Endothelial cell of umbilical vein (primary cell): Measurements from ENCODE around the gene USP30. TPM values are rescaled to one million over a fixed set of nuclear protein-coding genes. Genes with fewer than 3 reads are reported as not detected.

Experiments
- BruUV-seq: library from RNA; stranded (reverse); fragments of 400-500 nt; replicated peaks from 2 replicates; lab custom pipeline; 2021; lab: Mats Ljungman, UMichigan
- CTCF ChIA-PET: fragments of 300-600, 350-600 bp; sonication (Branson Sonifier 250); formaldehyde crosslinking; loops from one replicate; lab custom pipeline; 2021; ENCODE audit warnings: antibody characterized with exemption, inconsistent platforms; lab: Charles Lee
- POLR2A ChIA-PET: fragments of 300-600, 350-600 bp; sonication (Branson Sonifier 250); formaldehyde crosslinking; loops from one replicate; lab custom pipeline; 2021; ENCODE audit warnings: antibody characterized with exemption, inconsistent platforms; lab: Charles Lee
- DNase-seq: peaks from one replicate; pipeline ENCODE4 v3.0.0-alpha.2; 2011; ENCODE audit warnings: low read depth, low spot score
- FAIRE-seq: peaks from 2 replicates; lab custom pipeline; 2011; peaks lifted over from hg19 to GRCh38; lab: Jason Lieb, UNC
- H2AFZ ChIP-seq: 2 replicates; pipeline ENCODE4 v1.6.0; 2012; ENCODE audit warnings: low read depth, low read length, control low read depth, inconsistent platforms
- H3K27ac ChIP-seq: 2 replicates; pipeline ENCODE4 v1.5.1; 2011; ENCODE audit warnings: low read depth, mild to moderate bottlenecking, control low read depth, low read length, moderate library complexity; ENCODE audit not compliant: insufficient read depth
- H3K27me3 ChIP-seq, 2 experiments: 2 replicates each; pipeline versions ENCODE4 v1.6.0 to v1.6.1; 2011; ENCODE audit warnings: low read length in 2 of 2, mixed read lengths in 1 of 2; ENCODE audit not compliant: control insufficient read depth in 2 of 2, insufficient read depth in 2 of 2
- H3K36me3 ChIP-seq, 2 experiments: 2 replicates in 1 of 2; 3 replicates in 1 of 2; pipeline ENCODE4 v1.5.1; 2011; ENCODE audit warnings: low read length in 2 of 2, mild to moderate bottlenecking in 1 of 2, moderate library complexity in 1 of 2; ENCODE audit not compliant: control insufficient read depth in 2 of 2, insufficient read depth in 2 of 2; ENCODE audit errors: extremely low read depth in 1 of 2
- H3K4me1 ChIP-seq: 3 replicates; pipeline ENCODE4 v1.5.1; 2011; ENCODE audit warnings: mild to moderate bottlenecking, low read length; ENCODE audit not compliant: control insufficient read depth, insufficient read depth; ENCODE audit errors: extremely low read depth
- H3K4me2 ChIP-seq: 2 replicates; pipeline ENCODE4 v1.6.1; 2011; ENCODE audit warnings: low read length, control low read depth, mixed read lengths; ENCODE audit not compliant: insufficient read depth
- H3K4me3 ChIP-seq, 3 experiments: fragments of 200-600 bp in 1 of 3; sonication (generic), shearing (Covaris generic) in 1 of 3; replicated peaks in 1 of 3; 2 replicates each; pipeline ENCODE4 v1.5.1; 2011 to 2016; ENCODE audit warnings: control low read depth in 3 of 3, low read length in 3 of 3, mild to moderate bottlenecking in 2 of 3, inconsistent platforms in 1 of 3, low read depth in 1 of 3, moderate library complexity in 1 of 3; ENCODE audit not compliant: insufficient read depth in 1 of 3
- H3K79me2 ChIP-seq: 2 replicates; pipeline ENCODE4 v1.6.0; 2012; ENCODE audit warnings: low read length, inconsistent platforms; ENCODE audit not compliant: control insufficient read depth, insufficient read depth
- H3K9ac ChIP-seq: replicated peaks from 2 replicates; pipeline ENCODE3; 2011; ENCODE audit warnings: low read length, control low read depth; ENCODE audit not compliant: insufficient read depth; ENCODE audit errors: extremely low read depth
- H3K9me1 ChIP-seq: replicated peaks from 3 replicates; pipeline ENCODE4 v1.6.0; 2011; ENCODE audit warnings: mild to moderate bottlenecking, low read length; ENCODE audit not compliant: control insufficient read depth, insufficient read depth; ENCODE audit errors: extremely low read depth
- H3K9me3 ChIP-seq: replicated peaks from 2 replicates; pipeline ENCODE4 v1.5.1; 2012; ENCODE audit warnings: low read length, inconsistent platforms; ENCODE audit not compliant: control insufficient read depth, insufficient read depth
- H4K20me1 ChIP-seq: replicated peaks from 2 replicates; pipeline ENCODE3; 2011; ENCODE audit warnings: mild to moderate bottlenecking, low read length; ENCODE audit not compliant: control insufficient read depth, insufficient read depth; ENCODE audit errors: extremely low read depth
- EZH2 ChIP-seq: IDR thresholded peaks from 2 replicates; pipeline ENCODE4 v1.6.1; 2012; ENCODE audit warnings: borderline replicate concordance, low read depth, mild to moderate bottlenecking, moderate library complexity, low read length, inconsistent platforms; ENCODE audit not compliant: severe bottlenecking
- FOS ChIP-seq: IDR thresholded peaks from 2 replicates; pipeline ENCODE4 v1.6.1; 2011; ENCODE audit warnings: mild to moderate bottlenecking, low read length, moderate library complexity, borderline replicate concordance; ENCODE audit not compliant: insufficient read depth
- GATA2 ChIP-seq: IDR thresholded peaks from 2 replicates; pipeline ENCODE4 v1.7.0; 2011; ENCODE audit warnings: low read depth, mild to moderate bottlenecking, moderate library complexity, mixed read lengths, low read length; ENCODE audit not compliant: insufficient read length, insufficient read depth
- JUN ChIP-seq: IDR thresholded peaks from 2 replicates; pipeline ENCODE4 v1.6.1; 2011; ENCODE audit warnings: borderline replicate concordance, low read depth; ENCODE audit not compliant: insufficient read length, insufficient read depth
- MYC ChIP-seq: IDR thresholded peaks from one replicate; pipeline ENCODE4 v1.6.1; 2011; ENCODE audit warnings: mild to moderate bottlenecking, low read depth, low read length
- POLR2A ChIP-seq: IDR thresholded peaks from 2 replicates; pipeline ENCODE4 v1.6.1; 2012; ENCODE audit warnings: low read depth, mild to moderate bottlenecking, control low read depth, low read length
- POLR2AphosphoS5 ChIP-seq: IDR thresholded peaks from 2 replicates; pipeline ENCODE4 v1.6.1; 2012; ENCODE audit warnings: low read depth, mild to moderate bottlenecking, control low read depth, low read length, moderate library complexity; ENCODE audit not compliant: insufficient read depth
- dilution Hi-C: fragments of 300-500 bp; cut with MboI; formaldehyde crosslinking; loops from one replicate; pipeline ENCODE4 v1.15.0; 2019; ENCODE audit warnings: low sequenced_read_pairs; ENCODE audit not compliant: extremely low pct_ligation_motif_present
- intact Hi-C: fragments of 100-400 bp; cut with micrococcal nuclease; formaldehyde crosslinking; loops from one replicate; pipeline ENCODE4 v1.10.0; 2022
- polyA plus RNA-seq, 4 experiments: library from polyadenylated mRNA; depleted of rRNA in 3 of 4; stranded (reverse) in 3 of 4; unstranded in 1 of 4; fragments of >200 nt; gene quantifications; 2 replicates each; pipeline versions ENCODE4 v1.2.1 to v1.2.3, GENCODE V29; 2011 to 2012; ENCODE audit warnings: missing spikeins in 1 of 4
- total RNA-seq: library from RNA; stranded (reverse); gene quantifications from 2 replicates; pipeline ENCODE4 v1.2.3, GENCODE V29; 2021
- TF ChIP-seq, protein P1 (sequence below): IDR thresholded peaks from 2 replicates; pipeline ENCODE4 v1.6.1; 2011; ENCODE audit not compliant: insufficient read depth, insufficient read length
- TF ChIP-seq, protein P2 (sequence below), 2 donors: IDR thresholded peaks; 1 replicate in 1 of 2; 2 replicates in 1 of 2; pipeline ENCODE4 v1.5.1; 2011; ENCODE audit warnings: low read length in 2 of 2, mild to moderate bottlenecking in 2 of 2, moderate library complexity in 2 of 2, control low read depth in 1 of 2, inconsistent platforms in 1 of 2, low read depth in 1 of 2; ENCODE audit not compliant: insufficient read depth in 1 of 2; ENCODE audit errors: extremely low read depth in 1 of 2

The USP30 gene
- total and polyA plus RNA-seq, 2 donors (not counting 3 experiments of a cell fraction or from before 2014, with no cell fraction given): 14.2 to 24.3 TPM

DNA sequence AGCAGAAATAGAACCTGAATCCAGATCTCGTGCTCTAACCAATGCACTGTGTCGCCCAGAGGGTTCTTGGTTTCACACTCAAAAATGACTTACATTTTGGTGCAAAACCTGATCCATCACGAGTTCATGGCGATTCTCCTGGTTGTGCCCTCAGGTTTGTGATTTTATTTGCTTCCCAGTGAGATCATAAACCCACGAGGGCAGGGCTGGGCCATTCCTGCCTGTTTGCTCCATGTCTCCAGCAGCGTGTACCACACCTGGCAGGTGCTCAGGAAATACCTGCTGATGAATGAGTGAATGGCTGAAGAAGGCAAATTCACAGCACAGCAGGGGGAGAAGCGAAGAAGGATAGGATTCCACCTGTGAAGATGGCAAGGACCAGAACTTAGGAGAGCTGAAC lies 73.4 kb downstream of the USP30 start:
- Histone ChIP-seq H2AFZ (no peak overlapping the region), H3K36me3 (no peaks in the 10 kb centered on the region), H3K79me2 (no peaks in the 10 kb centered on the region), H3K27me3 (no peaks in the 10 kb centered on the region), H3K4me3 (no peak overlapping the region), H3K4me1 (no peaks in the 10 kb centered on the region), H3K9me3 (no peaks in the 10 kb centered on the region), H3K9ac (no peak overlapping the region), H3K4me2 (no peak overlapping the region), H3K9me1 (no peaks in the 10 kb centered on the region), H4K20me1 (no peaks in the 10 kb centered on the region), H3K27ac (no peak overlapping the region)
- ChIA-PET CTCF (no interaction called here), POLR2A (no interaction called here)
- DNase-seq (no peak), FAIRE-seq (no peak)
- intact Hi-C loops: no loop called here
- BruUV-seq: no TSS peak
- dilution Hi-C loops: no loop called here
- no peak for TF ChIP-seq POLR2AphosphoS5
- no peak for TF ChIP-seq FOS
- TF ChIP-seq MYC: no peak
- no peak for TF ChIP-seq GATA2
- no peak for TF ChIP-seq POLR2A
- TF ChIP-seq, protein P1, sequence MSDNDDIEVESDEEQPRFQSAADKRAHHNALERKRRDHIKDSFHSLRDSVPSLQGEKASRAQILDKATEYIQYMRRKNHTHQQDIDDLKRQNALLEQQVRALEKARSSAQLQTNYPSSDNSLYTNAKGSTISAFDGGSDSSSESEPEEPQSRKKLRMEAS: no peak
- TF ChIP-seq, protein P2, sequence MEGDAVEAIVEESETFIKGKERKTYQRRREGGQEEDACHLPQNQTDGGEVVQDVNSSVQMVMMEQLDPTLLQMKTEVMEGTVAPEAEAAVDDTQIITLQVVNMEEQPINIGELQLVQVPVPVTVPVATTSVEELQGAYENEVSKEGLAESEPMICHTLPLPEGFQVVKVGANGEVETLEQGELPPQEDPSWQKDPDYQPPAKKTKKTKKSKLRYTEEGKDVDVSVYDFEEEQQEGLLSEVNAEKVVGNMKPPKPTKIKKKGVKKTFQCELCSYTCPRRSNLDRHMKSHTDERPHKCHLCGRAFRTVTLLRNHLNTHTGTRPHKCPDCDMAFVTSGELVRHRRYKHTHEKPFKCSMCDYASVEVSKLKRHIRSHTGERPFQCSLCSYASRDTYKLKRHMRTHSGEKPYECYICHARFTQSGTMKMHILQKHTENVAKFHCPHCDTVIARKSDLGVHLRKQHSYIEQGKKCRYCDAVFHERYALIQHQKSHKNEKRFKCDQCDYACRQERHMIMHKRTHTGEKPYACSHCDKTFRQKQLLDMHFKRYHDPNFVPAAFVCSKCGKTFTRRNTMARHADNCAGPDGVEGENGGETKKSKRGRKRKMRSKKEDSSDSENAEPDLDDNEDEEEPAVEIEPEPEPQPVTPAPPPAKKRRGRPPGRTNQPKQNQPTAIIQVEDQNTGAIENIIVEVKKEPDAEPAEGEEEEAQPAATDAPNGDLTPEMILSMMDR (IDR thresholded peaks at IDR 0.05; ENCODE audit: extremely low read depth in 1 of 2, insufficient read depth in 1 of 2, low read depth in 1 of 2, low read length in 2 of 2): no peak
- no peak for TF ChIP-seq EZH2
- no peak for TF ChIP-seq JUN
